Stimulated activated CD4-positive, alpha-beta T cell treated with anti-CD3 and anti-CD28 coated beads, Interleukin-1b, Interleukin-23, amount 100 ng/mL, for 4 hours (primary cell): ENCODE results near the gene C11orf65.
"Not testable (repeated sequence)": the region's sequence is repeated elsewhere in the genome, so short reads cannot be mapped to it uniquely, and the experiment has no call there.

Source experiments
- DNase-seq, 2 donors: peaks; one replicate each; pipeline ENCODE4 v3.0.0-alpha.2; 2020; ENCODE audit warnings: low read depth in 2 of 2

C11orf65 gene

GRCh38 chr11:108474664-108475463, 7.5 kb upstream of the C11orf65 start:
- no peak for DNase-seq

GRCh38 chr11:108472681-108473080, 5.4 kb upstream of the C11orf65 start:
- no peak for DNase-seq

- DNase-seq = no peak
Measured at GRCh38 chr11:108468478-108468864, 1.1 kb upstream of the C11orf65 start.

GRCh38 chr11:108466405-108466804, 924 bp downstream of the C11orf65 start:
- DNase-seq = no peak

- DNase-seq = no peak
Measured at GRCh38 chr11:108453207-108453835, 14.0 kb downstream of the C11orf65 start.

GRCh38 chr11:108441445-108441844, 25.9 kb downstream of the C11orf65 start:
- not testable (repeated sequence) for DNase-seq

GRCh38 chr11:108436594-108436993, 30.7 kb downstream of the C11orf65 start:
- no peak for DNase-seq

GRCh38 chr11:108435066-108435465, 32.3 kb downstream of the C11orf65 start:
- no peak for DNase-seq

GRCh38 chr11:108432783-108433182, 34.5 kb downstream of the C11orf65 start:
- DNase-seq = no peak

- no peak for DNase-seq
Measured at GRCh38 chr11:108431997-108432396, 35.3 kb downstream of the C11orf65 start.

GRCh38 chr11:108431370-108431769, 36.0 kb downstream of the C11orf65 start:
- DNase-seq = no peak

- DNase-seq = peak; percentile 5 to 19
Measured at GRCh38 chr11:108417551-108417950, 49.8 kb downstream of the C11orf65 start.

- no peak for DNase-seq
Measured at GRCh38 chr11:108414958-108415357, 52.4 kb downstream of the C11orf65 start.

- no peak for DNase-seq
Measured at GRCh38 chr11:108405706-108406105, 61.6 kb downstream of the C11orf65 start.

- no peak for DNase-seq
Measured at GRCh38 chr11:108403052-108403451, 64.3 kb downstream of the C11orf65 start.

- no peak for DNase-seq
Measured at GRCh38 chr11:108402241-108402640, 65.1 kb downstream of the C11orf65 start.

GRCh38 chr11:108398439-108398838, 68.9 kb downstream of the C11orf65 start:
- DNase-seq = no peak

GRCh38 chr11:108396672-108397071, 70.7 kb downstream of the C11orf65 start:
- DNase-seq = not testable (repeated sequence)

GRCh38 chr11:108394744-108395284, 72.5 kb downstream of the C11orf65 start:
- DNase-seq = no peak

- no peak for DNase-seq
Measured at GRCh38 chr11:108393046-108393445, 74.3 kb downstream of the C11orf65 start.

- no peak for DNase-seq
Measured at GRCh38 chr11:108392353-108392752, 75.0 kb downstream of the C11orf65 start.

- no peak for DNase-seq
Measured at GRCh38 chr11:108388576-108388975, 78.8 kb downstream of the C11orf65 start.

- not testable (repeated sequence) for DNase-seq
Measured at GRCh38 chr11:108373505-108373904, 93.8 kb downstream of the C11orf65 start.
